Renal cortical epithelial cell (primary cell): Measurements from ENCODE around the gene CACNA2D4. TPM values are rescaled to one million over a fixed set of nuclear protein-coding genes. Genes with fewer than 3 reads are reported as not detected.

Experiments
- DNase-seq: peaks from one replicate; pipeline ENCODE4 v3.0.0-alpha.2; 2011; ENCODE audit warnings: low read depth
- total RNA-seq: library from RNA; depleted of rRNA; stranded (reverse); fragments of >200 nt; gene quantifications from 2 replicates; pipeline ENCODE4 v1.2.3, GENCODE V29; 2014

The CACNA2D4 gene
- total RNA-seq, 1 donor from 2014 or later = 0.20 TPM

DNA sequence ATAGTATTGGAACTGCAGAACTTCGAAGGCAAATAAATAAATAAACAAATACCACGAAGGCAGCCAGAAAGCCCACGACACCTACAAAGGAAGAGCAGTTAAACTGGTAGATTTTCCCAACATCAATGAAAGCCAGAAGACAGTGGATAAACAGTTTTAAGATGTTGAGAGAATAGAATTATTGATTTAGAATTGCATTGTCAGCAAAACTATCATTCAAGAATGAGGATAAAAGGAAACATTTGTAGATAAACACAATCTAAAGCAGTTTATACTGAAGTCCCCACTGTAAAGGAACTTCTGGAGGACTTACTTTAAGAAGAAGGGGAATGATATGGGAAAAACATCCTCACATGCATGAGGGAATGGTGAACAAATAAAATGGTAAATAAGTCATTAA lies 29.5 kb downstream of the CACNA2D4 start:
- DNase-seq = no peak

GRCh38 chr12:1886396-1887008 lies 31.9 kb downstream of the CACNA2D4 start:
- DNase-seq = no peak

- DNase-seq = no peak
These were observed 32.7 kb downstream of the CACNA2D4 start for GRCh38 chr12:1885599-1886245.

GRCh38 chr12:1885082-1885596 lies 33.3 kb downstream of the CACNA2D4 start:
- no peak for DNase-seq

- DNase-seq = no peak
These were observed 33.8 kb downstream of the CACNA2D4 start for GRCh38 chr12:1884651-1885050.

GRCh38 chr12:1883513-1883912 lies 34.9 kb downstream of the CACNA2D4 start:
- DNase-seq = no peak

GRCh38 chr12:1882850-1883470 lies 35.5 kb downstream of the CACNA2D4 start:
- no peak for DNase-seq

DNA sequence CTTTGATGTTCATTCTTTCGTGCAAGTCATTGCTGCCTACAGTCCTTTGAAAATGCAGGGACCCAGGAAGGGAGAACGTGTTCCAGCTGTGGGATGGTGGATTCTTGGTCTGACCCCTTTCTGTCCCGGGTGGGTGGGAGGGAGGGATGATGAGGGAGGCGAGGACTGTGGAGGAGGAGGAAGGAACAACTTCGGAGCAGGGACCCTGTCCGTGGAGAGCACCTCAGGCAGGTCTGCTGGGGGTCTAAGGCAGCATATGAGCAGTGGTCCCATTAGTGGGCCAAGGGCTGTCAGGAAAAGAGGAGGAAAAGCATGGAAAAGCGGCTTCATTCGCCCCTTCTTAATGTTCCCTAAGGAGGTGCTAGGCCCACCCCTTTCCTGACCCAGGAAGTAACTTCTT lies 36.0 kb downstream of the CACNA2D4 start:
- DNase-seq = no peak

DNA sequence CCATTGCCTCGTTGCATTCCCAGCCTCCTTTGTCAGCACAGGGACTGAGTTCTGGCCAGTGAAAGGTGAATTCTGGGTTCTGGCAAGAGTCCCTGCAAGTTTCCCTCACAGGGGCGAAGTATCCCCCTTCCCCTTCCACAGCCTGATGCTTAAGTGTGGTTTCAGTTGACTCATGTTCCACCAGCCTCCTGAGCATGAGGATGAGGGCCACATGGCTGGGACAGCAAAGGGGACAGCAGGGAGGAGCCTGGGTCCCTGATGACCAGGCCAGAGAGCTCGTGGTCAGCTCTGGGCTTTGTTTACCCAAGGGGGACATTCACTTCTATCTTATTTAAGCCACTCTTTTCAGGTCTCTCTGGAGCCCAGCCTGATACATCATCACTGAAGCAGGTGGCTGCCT lies 36.5 kb downstream of the CACNA2D4 start:
- DNase-seq = no peak

GRCh38 chr12:1881301-1881700 lies 37.2 kb downstream of the CACNA2D4 start:
- DNase-seq = no peak

DNA sequence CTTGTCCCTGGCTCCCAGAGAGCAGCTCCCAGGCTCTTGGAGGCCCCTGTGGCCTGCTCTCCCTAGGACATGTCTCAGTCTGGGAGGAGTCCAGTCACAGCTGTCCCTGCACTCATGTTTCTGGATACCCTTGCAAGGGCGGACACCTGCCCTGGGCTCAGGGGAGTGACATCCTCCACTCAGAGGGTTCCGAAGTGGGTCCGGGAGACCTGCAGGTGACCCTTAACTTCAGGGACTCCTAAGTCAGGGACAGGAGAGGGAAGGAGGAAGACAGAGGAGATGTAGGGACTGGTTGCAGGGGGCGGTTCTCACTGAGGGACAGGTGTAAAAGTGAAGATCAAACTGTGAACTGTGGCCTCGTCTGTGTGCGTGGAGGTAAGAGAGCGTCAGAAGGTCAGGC lies 37.6 kb downstream of the CACNA2D4 start:
- no peak for DNase-seq

- no peak for DNase-seq
These were observed 38.2 kb downstream of the CACNA2D4 start for GRCh38 chr12:1880153-1880845.

DNA sequence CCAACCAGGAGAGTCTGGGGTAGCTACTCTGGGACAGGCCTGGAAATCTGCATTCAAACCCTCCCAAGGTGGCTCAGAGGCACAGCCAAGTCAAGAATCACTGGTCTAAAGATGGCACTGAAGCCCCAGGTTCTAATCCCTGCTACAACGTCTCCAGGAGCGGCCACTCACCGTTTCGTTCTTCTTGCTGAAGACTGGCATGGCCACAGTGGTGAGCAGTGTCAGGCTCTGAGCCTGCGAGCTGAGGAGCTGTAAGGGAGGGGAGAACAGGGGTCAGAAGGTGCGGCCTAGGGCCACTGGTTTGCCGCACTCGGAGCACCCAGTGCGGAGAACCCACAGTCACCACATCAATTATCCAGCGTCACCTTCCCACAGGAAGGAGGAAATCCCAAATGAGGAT lies 38.8 kb downstream of the CACNA2D4 start:
- no peak for DNase-seq

- no peak for DNase-seq
These were observed 39.8 kb downstream of the CACNA2D4 start for GRCh38 chr12:1878695-1879094.

DNA sequence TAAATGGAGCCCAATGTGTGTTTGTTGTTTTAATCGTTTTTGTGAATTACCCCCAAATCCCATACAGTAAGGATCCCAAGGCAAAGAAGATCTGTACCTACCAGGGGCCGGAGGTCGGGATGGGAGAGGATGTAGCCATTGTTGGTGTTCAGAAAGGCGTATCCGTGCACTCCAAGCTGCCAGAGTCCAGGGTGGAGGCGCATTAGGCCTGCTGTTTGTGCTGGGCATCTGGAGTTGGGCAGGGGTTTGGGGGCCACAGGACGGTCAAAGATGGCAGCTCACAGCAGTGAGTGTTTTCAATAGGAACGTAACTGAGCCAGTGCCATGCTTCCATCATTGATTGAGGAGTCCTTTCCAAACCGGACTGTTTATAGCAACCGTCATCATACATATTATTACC lies 40.2 kb downstream of the CACNA2D4 start:
- DNase-seq = no peak

GRCh38 chr12:1877169-1877878 lies 41.1 kb downstream of the CACNA2D4 start:
- DNase-seq = no peak

- DNase-seq = no peak
These were observed 42.4 kb downstream of the CACNA2D4 start for GRCh38 chr12:1876086-1876485.

GRCh38 chr12:1875608-1876007 lies 42.8 kb downstream of the CACNA2D4 start:
- DNase-seq = no peak

DNA sequence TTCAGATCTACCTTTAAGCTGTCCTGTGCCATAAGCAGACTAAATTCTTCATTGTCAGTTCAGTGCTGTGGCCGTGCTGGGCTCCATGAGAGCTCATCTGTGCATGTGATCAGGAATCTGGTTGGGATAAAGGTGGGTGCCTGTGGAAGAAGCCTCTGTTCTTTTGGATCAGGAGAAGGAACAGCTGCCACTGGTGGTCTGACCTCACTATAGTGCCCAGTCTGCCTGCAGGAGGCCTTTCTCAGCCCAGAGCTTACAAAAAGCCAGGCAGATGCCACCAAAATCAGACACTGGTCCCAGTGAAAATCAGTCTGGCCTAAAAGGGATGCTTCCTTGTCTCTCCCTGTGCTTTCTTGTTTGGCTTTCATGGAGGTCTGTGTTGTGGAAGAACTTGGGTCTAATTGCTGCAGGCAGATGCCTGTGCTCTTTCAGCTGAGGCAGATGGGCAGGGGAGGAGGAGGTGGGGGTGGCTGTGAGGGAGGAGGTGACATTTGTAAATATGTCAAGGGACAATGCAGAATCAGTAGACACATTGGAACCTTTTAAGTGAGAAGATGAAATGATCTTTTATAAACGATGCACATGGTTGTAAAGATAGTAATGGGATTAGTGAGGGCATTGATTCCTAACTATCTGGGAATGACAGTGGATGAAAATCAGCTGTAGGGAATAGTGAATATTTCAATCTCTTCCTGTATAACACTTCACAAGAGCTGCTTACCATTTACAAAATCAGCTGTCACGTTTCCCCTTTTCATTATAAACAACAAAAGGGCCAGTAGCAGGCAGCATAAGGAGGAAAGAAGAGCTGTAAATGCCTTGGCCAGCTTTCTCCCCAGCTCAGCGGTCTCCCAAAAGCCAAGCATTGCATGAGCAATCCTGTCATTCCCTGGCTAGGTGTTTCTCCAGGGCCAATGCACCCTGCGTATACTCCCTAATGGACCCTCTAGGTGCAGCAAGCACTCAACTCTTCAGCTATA lies 44.6 kb downstream of the CACNA2D4 start:
- no peak for DNase-seq

DNA sequence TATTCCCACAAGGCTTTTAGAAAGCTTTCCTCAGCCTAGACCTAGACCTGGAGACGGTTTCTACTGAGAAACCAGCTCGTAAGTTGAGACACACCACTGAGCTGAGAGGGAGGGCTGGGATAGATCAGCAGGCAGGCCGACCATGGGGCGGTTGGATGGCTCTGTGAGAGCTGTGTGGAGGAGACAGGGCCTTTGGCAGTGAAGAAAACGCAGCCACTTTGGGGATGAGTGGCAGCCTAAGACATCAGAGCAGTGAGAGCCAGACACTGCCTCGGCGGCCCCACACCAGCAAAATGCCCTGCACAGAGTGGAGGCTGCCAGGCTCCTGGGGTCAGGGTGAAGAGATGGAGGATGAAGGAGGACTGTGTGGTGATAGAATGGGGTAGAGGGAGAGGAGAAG lies 46.0 kb downstream of the CACNA2D4 start:
- no peak for DNase-seq

- no peak for DNase-seq
These were observed 46.5 kb downstream of the CACNA2D4 start for GRCh38 chr12:1872001-1872400.
